GM12873 (cell line): ENCODE measurements around the gene B3GNT2.
A peak's percentile ranks its signal among the peaks of the same experiment; 100 is the strongest.

ENCODE experiments used
- CTCF ChIP-seq: IDR thresholded peaks from 2 replicates; pipeline ENCODE4 v1.5.1; 2012; ENCODE audit warnings: low read depth, mild to moderate bottlenecking, moderate library complexity, low read length, control low read depth; ENCODE audit not compliant: insufficient read depth; ENCODE audit errors: missing control alignments

B3GNT2 gene

GRCh38 chr2:62189196-62189595 is 6.7 kb upstream of the B3GNT2 start:
- no peak for TF ChIP-seq CTCF

- no peak for TF ChIP-seq CTCF
These were observed 3.1 kb upstream of the B3GNT2 start for GRCh38 chr2:62192811-62193210.

- no peak for TF ChIP-seq CTCF
These were observed 1.1 kb upstream of the B3GNT2 start for GRCh38 chr2:62194558-62195420.

- TF ChIP-seq CTCF, result no peak
These were observed 475 bp downstream of the B3GNT2 start for GRCh38 chr2:62196278-62196901.

GRCh38 chr2:62197011-62197924 is 1.4 kb downstream of the B3GNT2 start:
- TF ChIP-seq CTCF, result peak; percentile 24

GRCh38 chr2:62197925-62198633 is 2.2 kb downstream of the B3GNT2 start:
- no peak for TF ChIP-seq CTCF
